Right cardiac atrium (tissue), 5 donors: ENCODE data around the gene RNF128. TPM values are rescaled to one million over a fixed set of nuclear protein-coding genes. Genes with fewer than 3 reads are reported as not detected.

Experiments
- ATAC-seq, 2 donors: fragments of 200-7000 bp; cut with Tn5 transposase; one replicate each; pipeline versions ENCODE4 v1.8.0 to v1.9.1; 2020; ENCODE audit warnings: moderate library complexity in 2 of 2, mild to moderate bottlenecking in 1 of 2
- DNase-seq, 3 donors: peaks; one replicate each; pipeline ENCODE4 v3.0.0-alpha.2; 2020
- H3K27ac ChIP-seq: one replicate; pipeline ENCODE4 v1.5.1; 2013; ENCODE audit warnings: mild to moderate bottlenecking, low read length, control low read depth, moderate library complexity
- H3K27me3 ChIP-seq: one replicate; pipeline ENCODE4 v1.6.1; 2013; ENCODE audit not compliant: control insufficient read depth, insufficient read depth
- H3K4me1 ChIP-seq: one replicate; pipeline ENCODE4 v1.6.1; 2013; ENCODE audit warnings: low read length; ENCODE audit not compliant: control insufficient read depth, insufficient read depth
- H3K4me3 ChIP-seq: one replicate; pipeline ENCODE4 v1.5.1; 2013; ENCODE audit warnings: low read length, control low read depth
- H3K9me3 ChIP-seq: one replicate; pipeline ENCODE4 v1.6.1; 2013; ENCODE audit warnings: low read length; ENCODE audit not compliant: control insufficient read depth
- WGBS: extraction: QIAGEN DNeasy Blood & Tissue Kit; methylation state at CpG from one replicate; pipeline ENCODE4 v1.1.7; 2013; 5-methylcytosine and 5-hydroxymethylcytosine counted together
- intact Hi-C, 4 donors: fragments of 100-400 bp; cut with DNase I; formaldehyde crosslinking; loops; one replicate each; pipeline versions ENCODE4 v1.11.0 to v1.14.0; 2022 to 2023
- long read RNA-seq, 4 donors: library from polyadenylated mRNA; unstranded; transcript quantifications; one replicate each; pipeline ENCODE4 v2.0.0, GENCODE V29; 2020 to 2021
- polyA plus RNA-seq: library from polyadenylated mRNA; stranded (reverse); fragments of 200-250 nt; gene quantifications from one replicate; pipeline ENCODE4 v1.2.3, GENCODE V29; 2013
- total RNA-seq, 4 donors: library from RNA; stranded (reverse); fragmentation: NEBNext Ultra II Directional; extraction: Animal tissue kit (Norgen Biotek cat#: 25700); gene quantifications; one replicate each; pipeline ENCODE4 v1.2.1, GENCODE V29; 2021
- donor health status: healthy with polysubstance abuse.
- donor health status: DM: no; HTN: yes; CAD: no.
- donor health status: DM: no; HTN: no; CAD: no.
- donor health status: DM: no; HTN: yes; CAD: no; lungs with severe emphysema.
- donor health status: DM: yes; HTN: yes; CAD: no.

The RNF128 gene
- total RNA-seq (1 to 10 TPM in 3 of 4 donors, under 1 TPM in 1; 0.25 to 2.1 (median 1.2) TPM), polyA plus RNA-seq (0.66 TPM)
- long read RNA-seq, donor 1, partial matches to known transcripts = 0 of 5 reads
- long read RNA-seq, donor 1, other reads (novel, unspliced or antisense) = 1 of 5 reads
- long read RNA-seq, donor 2, partial matches to known transcripts = 0 of 2 reads
- long read RNA-seq, donor 2, other reads (novel, unspliced or antisense) = 0 of 2 reads
- long read RNA-seq, donor 3, partial matches to known transcripts = 0 of 3 reads
- long read RNA-seq, donor 3, other reads (novel, unspliced or antisense) = 0 of 3 reads
- long read RNA-seq, donor 4, partial matches to known transcripts = 0 of 5 reads
- long read RNA-seq, donor 4, other reads (novel, unspliced or antisense) = 1 of 5 reads

GRCh38 chrX:106726485-106727437, at the start of gene RNF128:
TSS of gene RNF128 (plus strand) at chrX:106726701. CDS start at chrX:106726914, 213 bp downstream.
- intact Hi-C loops = no loop called here
- Histone ChIP-seq H3K27me3 (no peaks in the 10 kb centered on the region), H3K4me3 (peak within 1 kb of the TSS; percentile 55), H3K27ac (no peak within 1 kb of the TSS), H3K4me1 (no peaks in the 10 kb centered on the region), H3K9me3 (no peaks in the 10 kb centered on the region)
- DNase-seq = peak; percentile 12 to 45 (median 45)
- peak; percentile 64 to 78 for ATAC-seq
- WGBS = under 1% methylated on average over 79 of the region's 79 CpGs

- Histone ChIP-seq H3K4me1 (no peaks in the 10 kb centered on the region), H3K27ac (no peak overlapping the region), H3K9me3 (no peaks in the 10 kb centered on the region), H3K4me3 (no peak overlapping the region), H3K27me3 (no peaks in the 10 kb centered on the region)
- intact Hi-C loops = no loop called here
- ATAC-seq = no peak
- WGBS = 22% methylated on average over 2 of the region's 2 CpGs
- DNase-seq = no peak
Measured at GRCh38 chrX:106680716-106681115, 45.8 kb upstream of the RNF128 start.

GRCh38 chrX:106684207-106684606, 42.3 kb upstream of the RNF128 start:
- intact Hi-C loops = no loop called here
- Histone ChIP-seq H3K9me3 (no peaks in the 10 kb centered on the region), H3K4me1 (no peaks in the 10 kb centered on the region), H3K4me3 (no peak overlapping the region), H3K27me3 (no peaks in the 10 kb centered on the region), H3K27ac (no peak overlapping the region)
- DNase-seq = no peak
- 90% methylated on average over 4 of the region's 4 CpGs for whole genome bisulfite sequencing
- ATAC-seq = no peak

- ATAC-seq (no peak), DNase-seq (no peak)
- no peaks in the 10 kb centered on the region for H3K27me3 ChIP-seq
- no peak overlapping the region for H3K27ac ChIP-seq
- no peaks in the 10 kb centered on the region for H3K4me1 ChIP-seq
- intact Hi-C loops = no loop called here
- no peak overlapping the region for H3K4me3 ChIP-seq
- H3K9me3 ChIP-seq = no peaks in the 10 kb centered on the region
- WGBS = 81% methylated on average over 7 of the region's 7 CpGs
Measured at GRCh38 chrX:106692425-106693065, 34.0 kb upstream of the RNF128 start.

GRCh38 chrX:106696502-106696901, 30.0 kb upstream of the RNF128 start:
- H3K9me3 ChIP-seq = no peaks in the 10 kb centered on the region
- 62% methylated on average over 3 of the region's 3 CpGs for WGBS
- H3K4me3 ChIP-seq = no peak overlapping the region
- H3K27me3 ChIP-seq = no peaks in the 10 kb centered on the region
- ATAC-seq = no peak
- intact Hi-C loops = no loop called here
- no peak for DNase-seq
- no peaks in the 10 kb centered on the region for H3K4me1 ChIP-seq
- no peak overlapping the region for H3K27ac ChIP-seq

- intact Hi-C loops = no loop called here
- no peak for ATAC-seq
- Histone ChIP-seq H3K9me3 (no peaks in the 10 kb centered on the region), H3K27ac (no peak overlapping the region), H3K4me1 (no peaks in the 10 kb centered on the region), H3K4me3 (no peak overlapping the region), H3K27me3 (no peaks in the 10 kb centered on the region)
- DNase-seq = no peak
- 59% methylated on average over 3 of the region's 3 CpGs for WGBS
Measured at GRCh38 chrX:106698693-106699092, 27.8 kb upstream of the RNF128 start.

- Histone ChIP-seq H3K27me3 (no peaks in the 10 kb centered on the region), H3K4me1 (no peaks in the 10 kb centered on the region), H3K9me3 (no peaks in the 10 kb centered on the region), H3K4me3 (no peak overlapping the region), H3K27ac (no peak overlapping the region)
- DNase-seq (no peak), ATAC-seq (no peak)
- intact Hi-C loops = no loop called here
- WGBS = 74% methylated on average over 1 of the region's 1 CpG
Measured at GRCh38 chrX:106702636-106703035, 23.9 kb upstream of the RNF128 start.

GRCh38 chrX:106706466-106706865, 20.0 kb upstream of the RNF128 start:
- Histone ChIP-seq H3K4me3 (no peak overlapping the region), H3K9me3 (no peaks in the 10 kb centered on the region), H3K27ac (no peak overlapping the region), H3K27me3 (no peaks in the 10 kb centered on the region), H3K4me1 (no peaks in the 10 kb centered on the region)
- intact Hi-C loops = no loop called here
- DNase-seq (no peak), ATAC-seq (no peak)
- WGBS = 93% methylated on average over 3 of the region's 3 CpGs

- H3K9me3 ChIP-seq = no peaks in the 10 kb centered on the region
- no peaks in the 10 kb centered on the region for H3K4me1 ChIP-seq
- H3K27me3 ChIP-seq = no peaks in the 10 kb centered on the region
- no peak overlapping the region for H3K27ac ChIP-seq
- ATAC-seq = peak; percentile 75 to 79
- H3K4me3 ChIP-seq = no peak overlapping the region
- DNase-seq = no peak
- intact Hi-C loops = no loop called here
- 23% methylated on average over 3 of the region's 3 CpGs for WGBS
Measured at GRCh38 chrX:106707771-106708454, 18.6 kb upstream of the RNF128 start.

- no peak for DNase-seq
- intact Hi-C loops = no loop called here
- no peak overlapping the region for H3K27ac ChIP-seq
- no peak for ATAC-seq
- no peak overlapping the region for H3K4me3 ChIP-seq
- H3K27me3 ChIP-seq = no peaks in the 10 kb centered on the region
- no peaks in the 10 kb centered on the region for H3K9me3 ChIP-seq
- H3K4me1 ChIP-seq = no peaks in the 10 kb centered on the region
Measured at GRCh38 chrX:106710771-106711170, 15.7 kb upstream of the RNF128 start.
